CD4-positive, alpha-beta T cell treated with Interferon gamma for 1 hour (primary cell): ENCODE data around the gene BNIPL.

Source experiments
- DNase-seq: peaks from one replicate; pipeline ENCODE4 v3.0.0-alpha.2; 2020

BNIPL gene

GRCh38 chr1:151036356-151036755, at the start of gene BNIPL:
TSS of gene BNIPL (plus strand) at chr1:151036586. CDS start at chr1:151036726, 140 bp downstream.
- DNase-seq = no peak

GRCh38 chr1:150987924-150988323, 48.5 kb upstream of the BNIPL start:
- DNase-seq = no peak

GRCh38 chr1:150992626-150993025, 43.8 kb upstream of the BNIPL start:
- no peak for DNase-seq

- DNase-seq = no peak
Observed at GRCh38 chr1:150994248-150994647, 42.1 kb upstream of the BNIPL start.

GRCh38 chr1:150995460-150995859, 40.9 kb upstream of the BNIPL start:
- DNase-seq = no peak

- DNase-seq = peak; percentile 18
Observed at GRCh38 chr1:150995896-150996295, 40.5 kb upstream of the BNIPL start.

GRCh38 chr1:150997126-150997872, 39.1 kb upstream of the BNIPL start:
- DNase-seq = no peak

- DNase-seq = no peak
Observed at GRCh38 chr1:150997949-150998348, 38.4 kb upstream of the BNIPL start.

GRCh38 chr1:150999051-150999674, 37.2 kb upstream of the BNIPL start:
- DNase-seq = no peak

- no peak for DNase-seq
Observed at GRCh38 chr1:150999926-151000325, 36.5 kb upstream of the BNIPL start.

GRCh38 chr1:151000408-151000807, 36.0 kb upstream of the BNIPL start:
- DNase-seq = no peak

GRCh38 chr1:151001602-151002001, 34.8 kb upstream of the BNIPL start:
- no peak for DNase-seq

- no peak for DNase-seq
Observed at GRCh38 chr1:151002051-151002450, 34.3 kb upstream of the BNIPL start.

- DNase-seq = no peak
Observed at GRCh38 chr1:151002611-151003010, 33.8 kb upstream of the BNIPL start.

- no peak for DNase-seq
Observed at GRCh38 chr1:151003180-151003579, 33.2 kb upstream of the BNIPL start.

- no peak for DNase-seq
Observed at GRCh38 chr1:151005729-151006319, 30.6 kb upstream of the BNIPL start.

GRCh38 chr1:151006327-151007052, 29.9 kb upstream of the BNIPL start, which contains the start of gene MINDY1:
TSS of gene MINDY1 (minus strand) at chr1:151006902. CDS start at chr1:151002617, 4,285 bp downstream.
- peak; percentile 49 for DNase-seq

GRCh38 chr1:151007853-151008243, 28.5 kb upstream of the BNIPL start:
- DNase-seq = no peak

GRCh38 chr1:151008244-151009205, 27.9 kb upstream of the BNIPL start, which contains the start of gene PRUNE1:
TSS of gene PRUNE1 (plus strand) at chr1:151008449. CDS start at chr1:151008633, 184 bp downstream.
- peak; percentile 98 for DNase-seq

GRCh38 chr1:151009206-151009587, 27.2 kb upstream of the BNIPL start:
- no peak for DNase-seq

- DNase-seq = no peak
Observed at GRCh38 chr1:151009674-151010345, 26.6 kb upstream of the BNIPL start.

- DNase-seq = no peak
Observed at GRCh38 chr1:151010346-151010726, 26.1 kb upstream of the BNIPL start.
